Left ventricle myocardium inferior (tissue), 1 donor: ENCODE measurements around the gene ZDHHC14. TPM values are rescaled to one million over a fixed set of nuclear protein-coding genes. Genes with fewer than 3 reads are reported as not detected.

ENCODE experiments used
- DNase-seq: peaks from one replicate; pipeline ENCODE4 v3.0.0-alpha.2; 2020
- H3K27ac ChIP-seq: fragments of 200-600 bp; replicated peaks from 2 replicates; pipeline ENCODE4 v1.8.0; 2021
- H3K27me3 ChIP-seq: fragments of 200-600 bp; 2 replicates; pipeline ENCODE4 v1.8.0; 2021; ENCODE audit warnings: low read depth
- H3K36me3 ChIP-seq: fragments of 200-600 bp; 2 replicates; pipeline ENCODE4 v1.8.0; 2021
- H3K4me1 ChIP-seq: fragments of 200-600 bp; 2 replicates; pipeline ENCODE4 v1.8.0; 2021
- H3K4me3 ChIP-seq: fragments of 200-600 bp; 2 replicates; pipeline ENCODE4 v1.8.0; 2021; ENCODE audit warnings: mild to moderate bottlenecking, moderate library complexity
- H3K9me3 ChIP-seq: fragments of 200-600 bp; replicated peaks from 2 replicates; pipeline ENCODE4 v1.8.0; 2021
- CTCF ChIP-seq: fragments of 200-600 bp; IDR thresholded peaks from 2 replicates; pipeline ENCODE4 v1.8.0; 2021; ENCODE audit warnings: antibody characterized with exemption, mild to moderate bottlenecking, borderline replicate concordance
- intact Hi-C: fragments of 100-400 bp; cut with micrococcal nuclease; formaldehyde crosslinking; loops from one replicate; pipeline ENCODE4 v1.11.0; 2022
- total RNA-seq: library from RNA; stranded (reverse); fragmentation: NEBNext Ultra II Directional; extraction: Animal tissue kit (Norgen Biotek cat#: 25700); gene quantifications from one replicate; pipeline ENCODE4 v1.2.1, GENCODE V29; 2021
- donor health status: DM: no; HTN: yes; CAD: no; lungs with severe emphysema.

Gene ZDHHC14
- total RNA-seq, 1 donor from 2014 or later: 10.0 TPM

GRCh38 chr6:157649311-157650260 is 268.6 kb downstream of the ZDHHC14 start:
- Histone ChIP-seq H3K9me3 (no peaks in the 10 kb centered on the region), H3K4me1 (peaks cover 17% of the 10 kb centered on the region), H3K4me3 (peak overlapping the region; percentile 41), H3K36me3 (peaks cover 9% of the 10 kb centered on the region), H3K27me3 (no peaks in the 10 kb centered on the region), H3K27ac (no peak overlapping the region)
- DNase-seq: no peak
- intact Hi-C loops: no loop called here
- no peak for TF ChIP-seq CTCF

GRCh38 chr6:157650261-157650640 is 269.3 kb downstream of the ZDHHC14 start:
- no peaks in the 10 kb centered on the region for H3K27me3 ChIP-seq
- H3K9me3 ChIP-seq: no peaks in the 10 kb centered on the region
- H3K36me3 ChIP-seq: peaks cover 15% of the 10 kb centered on the region
- no peak for TF ChIP-seq CTCF
- peak overlapping the region; percentile 41 for H3K4me3 ChIP-seq
- intact Hi-C loops: no loop called here
- no peak overlapping the region for H3K27ac ChIP-seq
- peak; percentile 51 for DNase-seq
- H3K4me1 ChIP-seq: peaks cover 17% of the 10 kb centered on the region

GRCh38 chr6:157650801-157651200 is 269.8 kb downstream of the ZDHHC14 start:
- DNase-seq: no peak
- Histone ChIP-seq H3K27ac (no peak overlapping the region), H3K36me3 (peaks cover 15% of the 10 kb centered on the region), H3K4me1 (peaks cover 17% of the 10 kb centered on the region), H3K27me3 (no peaks in the 10 kb centered on the region), H3K9me3 (no peaks in the 10 kb centered on the region), H3K4me3 (no peak overlapping the region)
- no peak for TF ChIP-seq CTCF
- intact Hi-C loops: no loop called here

GRCh38 chr6:157651731-157652490 is 270.9 kb downstream of the ZDHHC14 start:
- H3K27ac ChIP-seq: no peak overlapping the region
- peaks cover 17% of the 10 kb centered on the region for H3K4me1 ChIP-seq
- intact Hi-C loops: no loop called here
- TF ChIP-seq CTCF: no peak
- no peak for DNase-seq
- peaks cover 18% of the 10 kb centered on the region for H3K36me3 ChIP-seq
- no peaks in the 10 kb centered on the region for H3K27me3 ChIP-seq
- H3K9me3 ChIP-seq: no peaks in the 10 kb centered on the region
- no peak overlapping the region for H3K4me3 ChIP-seq

- intact Hi-C loops: no loop called here
- no peak overlapping the region for H3K27ac ChIP-seq
- H3K9me3 ChIP-seq: no peaks in the 10 kb centered on the region
- peaks cover 20% of the 10 kb centered on the region for H3K36me3 ChIP-seq
- no peak for DNase-seq
- no peaks in the 10 kb centered on the region for H3K27me3 ChIP-seq
- peaks cover 17% of the 10 kb centered on the region for H3K4me1 ChIP-seq
- H3K4me3 ChIP-seq: no peak overlapping the region
- TF ChIP-seq CTCF: no peak
Observed at GRCh38 chr6:157652601-157653363, 271.8 kb downstream of the ZDHHC14 start.
